HG03378 (cell line): ENCODE results near the gene MR1.

Experiments
- ATAC-seq: cut with Tn5 transposase; IDR thresholded peaks from one replicate; pipeline ENCODE4 v1.9.1; 2021; ENCODE audit warnings: mild to moderate bottlenecking, moderate library complexity; ENCODE audit not compliant: unreplicated experiment

Gene MR1

GRCh38 chr1:181089676-181090544 is 56.1 kb downstream of the MR1 start:
- peak; percentile 38 for ATAC-seq

GRCh38 chr1:181090641-181091126 is 56.9 kb downstream of the MR1 start:
- no peak for ATAC-seq

- ATAC-seq = no peak
Measured at GRCh38 chr1:181091309-181092040, 57.7 kb downstream of the MR1 start.

GRCh38 chr1:181092056-181092455 is 58.3 kb downstream of the MR1 start:
- ATAC-seq = no peak

- ATAC-seq = no peak
Measured at GRCh38 chr1:181092883-181093458, 59.2 kb downstream of the MR1 start.

- ATAC-seq = no peak
Measured at GRCh38 chr1:181094416-181095212, 60.8 kb downstream of the MR1 start.

- ATAC-seq = no peak
Measured at GRCh38 chr1:181095260-181095659, 61.5 kb downstream of the MR1 start.

- no peak for ATAC-seq
Measured at GRCh38 chr1:181095763-181096184, 62.0 kb downstream of the MR1 start.

GRCh38 chr1:181097242-181097641 is 63.5 kb downstream of the MR1 start:
- no peak for ATAC-seq

- peak; percentile 68 for ATAC-seq
Measured at GRCh38 chr1:181099152-181100014, 65.6 kb downstream of the MR1 start.

- ATAC-seq = no peak
Measured at GRCh38 chr1:181100015-181100905, 66.5 kb downstream of the MR1 start.

GRCh38 chr1:181100934-181101333 is 67.2 kb downstream of the MR1 start:
- ATAC-seq = no peak

GRCh38 chr1:181101581-181102226 is 67.9 kb downstream of the MR1 start:
- ATAC-seq = no peak

GRCh38 chr1:181102841-181103240 is 69.1 kb downstream of the MR1 start:
- ATAC-seq = no peak

- ATAC-seq = no peak
Measured at GRCh38 chr1:181103399-181103798, 69.6 kb downstream of the MR1 start.

GRCh38 chr1:181104042-181104789 is 70.4 kb downstream of the MR1 start:
- ATAC-seq = no peak

GRCh38 chr1:181104790-181105133 is 71.0 kb downstream of the MR1 start:
- ATAC-seq = no peak
